ENCODE data around the gene ZNF438.
"Not testable (repeated sequence)": the region's sequence is repeated elsewhere in the genome, so short reads cannot be mapped to it uniquely, and the experiment has no call there.

The ZNF438 gene

DNA sequence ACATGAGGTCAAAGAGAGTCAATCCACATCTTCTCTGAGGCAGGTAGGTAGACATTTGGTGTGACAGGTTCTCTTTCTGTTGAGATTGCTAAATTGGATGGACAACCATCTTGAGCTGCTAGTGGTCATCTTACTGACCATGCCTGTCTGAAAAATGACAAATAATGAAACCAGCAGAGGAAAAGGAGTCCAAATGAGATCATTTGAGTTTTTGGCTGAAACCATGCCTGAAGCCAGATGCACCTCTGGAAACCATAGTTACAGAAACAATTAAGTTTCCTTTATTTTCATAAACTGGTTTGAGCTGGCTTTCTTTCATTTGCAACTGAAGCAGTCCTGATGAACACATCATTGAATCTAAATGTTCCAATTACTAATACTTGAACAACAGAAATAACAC is 100.6 kb downstream of the ZNF438 start:
- no peak for DNase-seq

DNA sequence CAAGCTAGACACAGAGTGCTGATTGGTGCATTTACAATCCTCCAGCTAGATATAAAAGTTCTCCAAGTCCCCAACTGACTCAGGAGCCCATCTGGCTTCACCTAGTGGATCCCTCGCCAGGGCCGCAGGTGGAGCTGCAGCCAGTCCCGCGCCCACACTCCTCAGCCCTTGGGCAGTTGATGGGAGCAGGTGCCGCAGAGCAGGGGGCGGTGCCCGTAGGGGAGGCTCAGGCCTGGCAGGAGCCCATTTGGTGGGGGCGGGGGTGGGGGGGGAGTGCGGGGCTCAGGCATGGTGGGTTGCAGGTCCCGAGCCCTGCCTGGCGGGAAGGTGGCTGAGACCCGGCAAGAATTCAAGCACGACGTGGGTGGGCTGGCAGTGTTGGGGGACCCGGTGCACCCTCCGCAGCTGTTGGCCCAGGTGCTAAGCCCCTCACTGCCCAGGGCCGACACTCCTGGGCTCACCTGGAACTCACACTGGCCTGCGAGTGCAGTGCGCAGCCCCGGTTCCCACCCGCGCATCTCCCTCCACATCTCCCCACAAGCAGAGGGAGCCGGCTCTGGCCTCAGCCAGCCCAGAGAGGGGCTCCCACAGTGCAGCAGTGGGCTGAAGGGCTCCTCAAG is 101.7 kb downstream of the ZNF438 start:
- DNase-seq, result no peak

DNA sequence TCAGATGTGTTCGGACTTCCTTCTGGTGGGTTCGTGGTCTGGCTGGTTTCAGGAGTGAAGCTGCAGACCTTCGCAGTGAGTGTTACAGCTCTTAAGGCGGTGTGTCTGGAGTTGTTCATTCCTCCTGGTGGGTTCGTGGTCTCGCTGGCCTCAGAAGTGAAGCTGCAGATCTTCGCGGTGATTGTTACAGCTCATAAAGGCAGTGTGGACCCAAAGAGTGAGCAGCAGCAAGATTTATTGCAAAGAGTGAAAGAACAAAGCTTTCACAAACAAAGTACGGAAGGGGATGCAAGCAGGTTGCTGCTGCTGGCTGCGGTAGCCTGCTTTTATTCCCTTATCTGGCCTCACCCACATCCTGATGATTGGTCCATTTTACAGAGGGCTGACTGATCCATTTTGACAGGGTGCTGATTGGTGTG is 102.3 kb downstream of the ZNF438 start:
- not testable (repeated sequence) for DNase-seq

DNA sequence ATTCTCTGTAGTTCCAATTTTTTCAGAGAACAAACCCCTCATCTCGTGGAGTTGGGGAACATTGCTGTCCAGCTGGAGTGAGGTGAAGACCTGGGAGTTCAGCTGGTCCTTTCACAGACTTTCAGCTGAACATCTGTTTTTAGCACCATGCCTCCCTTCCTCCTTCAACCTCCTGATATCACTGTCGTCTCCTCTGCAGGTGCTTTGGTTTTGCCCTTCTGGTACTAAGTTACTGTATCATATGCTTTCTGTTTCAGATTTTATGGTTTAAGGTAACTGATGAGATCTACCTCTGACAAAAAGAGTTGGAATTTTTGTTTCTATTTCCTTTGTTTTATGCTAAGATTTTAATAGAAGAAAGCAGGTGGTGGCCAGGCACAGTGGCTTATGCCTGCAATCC is 102.9 kb downstream of the ZNF438 start:
- DNase-seq, result no peak

DNA sequence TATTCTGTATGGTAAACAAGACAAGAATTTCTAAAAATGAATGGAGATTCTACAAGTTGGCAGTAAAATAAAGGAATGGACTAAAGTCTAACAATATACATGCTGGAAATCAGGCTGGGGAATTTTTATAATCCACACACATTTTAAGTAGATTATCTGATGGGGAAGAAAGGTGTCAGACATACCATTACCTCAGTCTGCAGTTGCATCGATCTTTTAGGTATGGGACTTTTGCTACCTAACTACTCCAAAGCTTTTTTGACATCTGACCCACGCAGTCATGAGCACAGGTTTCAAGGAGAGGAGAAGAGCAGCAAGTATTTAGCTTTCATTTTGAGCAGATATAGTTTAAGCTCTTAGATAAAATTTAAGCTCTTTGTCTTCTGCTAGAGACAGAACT is 113.0 kb downstream of the ZNF438 start:
- no peak for DNase-seq

DNA sequence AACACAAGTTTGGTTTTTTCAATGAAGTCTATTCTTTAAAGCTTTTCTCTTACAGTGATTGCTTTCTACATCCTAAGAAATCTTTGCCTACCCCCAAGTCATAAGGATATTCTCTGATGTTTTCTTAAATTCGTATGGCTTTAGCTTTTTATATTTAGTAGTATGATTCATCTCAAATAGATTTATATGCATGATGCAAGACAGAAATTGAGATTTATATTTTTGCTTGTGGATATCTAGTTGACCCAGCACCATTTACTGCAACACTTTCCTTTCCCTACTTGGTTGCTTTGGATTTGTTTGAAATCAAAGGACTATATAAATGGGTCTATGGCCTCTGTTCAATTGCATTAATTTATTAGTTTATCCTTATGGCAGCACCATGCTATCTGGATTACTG is 113.9 kb downstream of the ZNF438 start:
- no peak for DNase-seq

DNA sequence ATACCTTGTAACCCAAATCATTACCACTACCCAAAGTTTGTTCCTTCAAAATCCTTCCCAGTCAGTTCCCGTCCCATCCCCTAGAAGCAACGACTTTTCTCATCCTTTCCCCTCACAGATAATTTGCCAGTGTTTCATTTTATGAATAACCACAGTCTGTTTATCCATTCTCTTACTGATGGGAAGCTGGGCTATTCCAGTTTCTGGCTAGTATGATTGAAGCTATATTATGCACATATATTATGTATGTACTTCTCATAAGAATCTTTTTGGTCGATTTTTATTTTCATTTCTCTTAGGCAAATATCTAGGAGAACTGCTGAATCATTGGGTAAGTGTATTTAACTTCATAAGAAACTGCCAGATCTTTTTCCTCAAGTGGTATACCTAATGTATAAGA is 114.6 kb downstream of the ZNF438 start:
- DNase-seq, result no peak

DNA sequence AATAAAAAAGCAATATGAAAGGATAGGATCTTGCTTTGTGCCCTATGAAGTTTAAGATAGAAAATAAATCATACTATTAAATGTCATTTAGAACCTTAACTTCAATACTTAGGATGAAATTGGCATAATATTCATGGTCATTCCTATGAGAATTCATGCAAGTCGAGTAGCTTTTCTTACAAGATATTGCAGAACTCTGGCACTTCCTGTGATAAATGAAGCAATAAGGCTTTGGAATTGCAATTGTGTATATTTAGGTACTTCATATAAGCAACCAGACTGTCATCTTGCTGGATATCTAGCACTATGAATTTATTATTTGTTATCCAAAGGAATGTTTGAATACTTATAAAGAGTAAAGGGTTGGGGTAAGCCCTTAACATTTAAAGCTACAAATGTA is 116.5 kb downstream of the ZNF438 start:
- no peak for DNase-seq

DNA sequence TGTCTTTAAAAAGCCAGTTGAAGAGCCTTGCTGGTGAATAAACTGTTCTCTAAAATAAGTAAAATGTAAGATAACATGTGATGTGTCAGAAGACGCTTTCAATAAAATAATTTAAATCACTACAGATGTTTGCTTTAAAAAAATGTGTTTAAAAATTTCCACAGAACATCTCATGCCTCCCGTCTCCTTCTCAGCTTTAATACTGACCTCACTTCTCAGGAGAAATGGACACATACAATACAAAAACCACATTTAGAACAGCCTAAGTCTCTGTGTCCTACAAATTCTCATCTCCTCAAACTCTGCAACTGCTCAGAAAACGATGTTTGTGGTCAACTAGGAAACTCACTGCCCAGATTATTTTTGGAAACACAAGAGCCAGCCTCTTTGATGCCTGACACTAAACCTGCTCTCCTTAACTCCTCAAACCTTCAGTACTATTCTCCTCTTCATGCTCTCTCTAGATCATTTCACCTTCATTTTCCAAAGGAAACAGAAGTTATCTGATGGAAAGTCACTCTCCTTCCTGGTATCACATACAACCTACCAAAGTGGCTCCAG is 120.3 kb downstream of the ZNF438 start:
- DNase-seq, result no peak

DNA sequence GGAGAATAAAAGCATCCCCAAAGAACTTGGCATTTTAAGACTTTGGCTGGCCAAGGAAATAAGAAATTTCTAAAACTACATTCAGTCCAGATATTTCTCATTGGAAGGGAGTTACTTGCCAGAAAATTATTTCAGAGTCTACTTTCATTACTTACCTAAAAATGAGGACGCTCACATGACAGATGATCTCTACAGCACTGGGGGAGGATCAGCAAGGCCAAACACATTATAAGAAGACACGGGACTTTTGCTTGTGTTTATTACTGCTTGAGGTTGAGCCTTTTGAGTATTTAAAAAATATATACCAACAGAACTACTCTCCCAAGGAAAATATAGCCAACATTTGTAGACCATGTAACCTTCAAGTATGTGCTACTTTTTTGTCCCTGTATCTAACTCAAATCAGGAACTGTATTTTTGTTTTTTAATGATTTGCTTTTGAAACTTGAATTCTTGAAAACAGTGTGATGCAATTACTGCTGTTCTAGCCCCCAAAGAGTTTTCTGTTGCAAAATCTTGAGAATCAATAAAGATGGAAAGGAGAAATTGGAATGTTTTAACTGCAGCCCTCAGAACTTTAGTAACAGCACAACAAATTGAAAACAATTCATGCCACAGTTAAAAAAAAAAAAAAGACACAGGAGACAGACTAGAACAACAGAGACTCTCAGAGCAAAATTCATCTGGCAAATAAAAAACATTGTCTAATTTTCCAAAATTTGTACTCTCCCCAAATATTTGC is 128.1 kb downstream of the ZNF438 start:
- DNase-seq, result no peak

DNA sequence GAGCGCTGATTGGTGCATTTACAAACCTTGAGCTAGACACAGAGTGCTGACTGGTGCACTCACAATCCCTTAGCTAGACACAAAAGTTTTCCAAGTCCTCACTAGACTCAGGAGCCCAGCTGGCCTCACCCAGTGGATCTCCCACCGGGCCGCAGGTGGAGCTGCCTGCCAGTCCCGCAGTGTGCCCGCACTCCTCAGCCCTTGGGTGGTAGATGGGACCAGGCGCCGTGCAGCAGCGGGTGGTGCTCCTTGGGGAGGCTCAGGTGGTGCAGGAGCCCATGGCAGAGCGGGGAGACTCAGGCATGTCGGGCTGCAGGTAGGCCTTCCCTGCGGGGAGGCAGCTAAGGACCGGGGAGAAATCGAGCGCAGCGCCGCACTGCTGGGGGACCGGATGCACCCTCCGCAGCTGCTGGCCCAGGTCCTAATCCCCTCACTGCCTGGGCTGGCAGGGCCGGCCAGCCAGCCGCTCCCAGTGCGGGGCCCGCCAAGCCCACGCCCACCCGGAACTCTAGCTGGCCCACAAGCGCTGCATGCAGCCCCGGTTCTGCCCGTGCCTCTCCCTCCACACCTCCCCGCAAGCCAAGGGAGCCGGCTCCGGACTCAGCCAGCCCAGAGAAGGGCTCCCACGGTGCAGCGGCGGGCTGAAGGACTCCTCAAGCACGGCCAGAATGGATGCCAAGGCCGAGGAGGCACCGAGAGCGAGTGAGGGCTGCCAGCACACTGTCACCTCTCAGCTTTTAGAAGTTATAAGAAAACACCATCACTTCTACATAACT is 128.9 kb downstream of the ZNF438 start:
- DNase-seq, result no peak

DNA sequence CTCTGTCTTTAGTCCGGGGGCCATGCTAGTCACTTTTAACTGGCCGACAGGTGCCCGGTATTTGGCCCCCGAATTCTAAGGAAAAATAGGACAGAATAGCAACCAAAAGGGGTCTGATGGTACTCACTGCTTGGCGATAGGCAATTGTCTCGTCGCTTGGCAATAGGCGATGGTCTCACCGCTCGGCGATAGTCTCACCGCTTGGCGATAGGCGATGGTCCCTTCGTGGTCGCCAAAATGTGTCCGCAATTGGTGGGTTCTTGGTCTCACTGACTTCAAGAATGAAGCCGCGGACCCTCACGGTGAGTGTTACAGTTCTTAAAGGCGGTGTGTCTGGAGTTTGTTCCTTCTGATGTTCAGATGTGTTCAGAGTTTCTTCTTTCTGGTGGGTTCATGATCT is 130.2 kb downstream of the ZNF438 start:
- DNase-seq, result not testable (repeated sequence)

DNA sequence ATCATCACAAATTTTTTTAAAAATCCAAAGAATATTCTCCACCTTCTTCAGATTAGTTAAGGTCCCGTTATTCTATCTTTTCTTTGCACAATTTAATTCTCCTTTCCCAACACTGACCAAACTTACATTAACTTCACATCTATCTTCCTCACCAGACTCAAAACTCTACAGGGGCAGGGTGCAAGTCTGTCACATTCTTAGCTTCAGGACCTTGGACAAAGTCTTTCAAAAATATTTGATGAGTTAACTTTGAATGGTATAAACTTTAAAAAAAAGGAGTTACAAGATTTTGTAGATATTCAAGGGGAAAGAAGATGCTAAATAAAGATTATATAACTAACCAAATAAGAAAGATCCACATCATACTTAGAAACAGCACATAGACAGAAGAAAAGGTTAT is 132.7 kb downstream of the ZNF438 start:
- DNase-seq, result no peak

DNA sequence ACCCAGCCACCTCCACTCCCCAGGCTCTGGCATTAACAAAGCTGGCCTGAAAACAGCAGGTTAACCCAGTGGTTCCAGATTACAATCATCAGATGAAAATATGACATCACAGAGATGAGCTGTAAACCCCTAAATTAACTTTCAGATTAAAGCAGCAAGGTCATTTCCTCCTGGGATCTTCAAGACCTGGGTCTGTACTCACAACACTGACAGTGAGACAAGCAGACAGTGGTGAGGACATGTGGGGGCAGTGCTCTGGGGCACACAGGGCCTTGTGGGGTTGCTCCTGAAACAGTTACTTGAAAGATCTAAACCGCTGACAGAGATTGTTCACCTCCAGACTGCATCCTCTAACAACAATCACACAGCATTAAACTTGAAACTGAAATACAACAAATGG is 134.1 kb downstream of the ZNF438 start:
- DNase-seq, result no peak

DNA sequence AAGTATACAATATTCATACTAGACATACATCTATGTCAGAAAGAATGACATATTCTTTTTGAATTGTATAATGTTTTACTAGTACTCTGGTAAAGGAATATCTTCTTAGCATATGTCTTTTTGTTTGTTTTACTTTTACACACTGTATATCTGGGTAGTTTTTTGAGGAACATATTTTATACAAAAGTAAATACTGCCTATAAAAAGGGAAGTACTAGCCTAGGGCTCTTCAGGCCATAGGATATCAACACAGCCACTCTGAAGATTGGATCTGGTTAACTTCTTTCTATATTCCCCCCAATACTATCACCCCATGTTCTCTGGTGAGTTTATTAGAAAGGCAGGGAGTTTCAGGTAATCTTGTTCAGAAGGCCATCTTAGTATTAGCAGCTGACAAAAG is 134.6 kb downstream of the ZNF438 start:
- DNase-seq, result no peak

DNA sequence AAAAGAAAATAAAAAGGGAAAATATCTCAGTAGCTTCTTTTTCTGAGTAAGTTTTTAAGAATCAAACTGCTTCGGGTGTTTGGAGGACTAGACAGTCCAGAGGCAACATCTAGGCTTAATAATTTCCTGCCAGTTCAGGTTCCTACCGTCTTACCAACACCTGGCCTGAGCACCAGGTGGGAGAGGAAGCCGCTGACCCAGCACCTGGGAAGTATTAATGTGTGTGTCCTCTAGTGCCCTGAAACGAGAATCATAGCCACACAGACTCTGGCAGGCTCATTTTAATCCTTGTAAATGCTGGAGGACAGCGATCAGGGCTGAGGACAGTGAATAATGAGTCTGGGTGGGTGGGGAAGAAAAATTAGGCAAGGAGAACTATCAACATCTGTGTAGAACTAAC is 137.4 kb downstream of the ZNF438 start:
- no peak for DNase-seq

DNA sequence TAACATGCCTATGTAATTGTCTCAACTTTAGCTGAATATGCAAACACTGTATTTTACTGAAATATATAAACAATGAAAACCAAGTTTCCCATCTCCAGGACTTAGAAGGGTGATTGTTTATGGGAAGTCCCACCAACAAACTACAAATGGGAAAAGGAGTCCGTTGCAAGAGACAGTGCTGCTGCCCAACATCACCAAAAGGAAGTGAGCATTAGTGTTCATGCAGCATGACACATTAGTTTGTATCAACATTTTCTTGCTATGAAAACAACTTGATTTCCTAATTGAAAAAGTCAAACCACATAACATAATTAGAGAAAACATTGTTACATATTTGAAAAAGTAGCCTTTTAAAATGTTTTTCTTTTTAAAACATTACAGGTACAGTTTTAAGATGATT is 138.5 kb downstream of the ZNF438 start:
- DNase-seq, result no peak

DNA sequence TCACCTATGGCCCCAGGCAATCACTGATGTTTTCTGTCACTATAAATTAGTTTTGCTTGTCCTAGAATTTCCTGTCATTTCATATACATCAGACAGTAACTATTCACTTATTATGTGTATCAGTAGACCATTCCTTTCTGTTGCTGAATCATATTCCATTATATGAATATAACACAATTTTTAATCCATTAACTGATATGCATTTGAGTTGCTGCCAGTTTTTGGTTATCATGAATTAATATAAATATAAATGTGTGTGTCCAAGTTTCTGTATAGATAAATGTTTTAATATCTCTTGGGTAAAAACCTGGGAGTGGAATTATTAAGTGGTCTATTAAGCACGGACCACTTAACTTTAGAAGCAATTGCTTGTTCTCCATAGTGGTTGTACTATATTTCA is 143.8 kb downstream of the ZNF438 start:
- no peak for DNase-seq

DNA sequence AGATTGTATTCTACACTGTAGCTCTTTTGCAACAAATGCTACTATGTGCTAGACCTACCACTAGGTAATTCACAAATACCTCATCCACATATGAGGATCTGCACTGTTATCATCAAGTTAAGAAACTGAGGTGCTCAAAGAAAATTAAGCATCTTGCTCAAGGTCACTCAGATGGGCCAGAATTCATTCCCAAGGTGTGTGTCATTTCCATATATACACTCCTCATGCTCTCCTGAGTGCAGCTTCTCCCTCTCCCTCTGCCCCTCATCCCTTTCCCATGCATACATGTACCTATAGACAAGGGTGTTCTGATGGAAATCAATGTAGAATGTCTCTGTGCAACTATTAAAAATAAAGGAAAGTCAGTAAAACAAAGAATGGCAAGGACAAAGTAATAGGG is 146.2 kb downstream of the ZNF438 start:
- DNase-seq, result no peak

DNA sequence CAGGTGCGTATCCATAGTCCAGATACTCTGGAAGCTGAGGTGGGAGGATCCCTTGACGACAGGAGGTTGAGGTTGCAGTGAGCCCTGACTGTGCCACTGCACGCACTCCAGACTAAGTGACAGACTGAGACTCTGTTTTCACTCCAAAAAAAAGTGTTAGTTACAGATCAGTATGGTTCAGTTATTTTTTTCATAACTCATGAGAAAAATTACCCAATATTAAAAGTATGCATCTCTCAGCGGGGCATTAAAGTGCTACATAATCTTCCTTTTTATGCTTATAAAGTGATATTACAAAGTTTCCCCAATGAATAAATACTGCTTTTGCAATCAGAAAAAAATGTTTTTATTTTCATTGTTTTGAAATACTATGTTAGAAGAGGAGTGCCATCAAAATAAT is 147.9 kb downstream of the ZNF438 start:
- DNase-seq, result no peak

DNA sequence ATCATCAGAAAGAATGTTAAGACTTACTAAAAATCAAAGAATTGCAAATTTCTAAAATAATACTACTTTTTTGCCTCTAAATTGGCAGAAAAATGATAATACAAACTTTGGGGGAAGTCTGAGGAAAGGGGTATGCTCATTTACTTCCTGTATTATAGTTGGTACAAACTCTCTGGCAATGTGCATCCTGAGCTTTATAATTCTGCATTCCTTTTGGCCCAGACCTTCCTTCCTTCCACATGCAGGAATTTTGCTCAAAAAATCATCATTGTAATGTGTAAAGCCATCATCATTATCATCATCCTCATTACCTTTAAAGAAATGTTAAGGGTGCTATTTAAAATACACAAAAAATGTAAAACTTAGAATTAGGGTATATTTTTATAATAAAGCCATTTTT is 148.5 kb downstream of the ZNF438 start:
- no peak for DNase-seq

DNA sequence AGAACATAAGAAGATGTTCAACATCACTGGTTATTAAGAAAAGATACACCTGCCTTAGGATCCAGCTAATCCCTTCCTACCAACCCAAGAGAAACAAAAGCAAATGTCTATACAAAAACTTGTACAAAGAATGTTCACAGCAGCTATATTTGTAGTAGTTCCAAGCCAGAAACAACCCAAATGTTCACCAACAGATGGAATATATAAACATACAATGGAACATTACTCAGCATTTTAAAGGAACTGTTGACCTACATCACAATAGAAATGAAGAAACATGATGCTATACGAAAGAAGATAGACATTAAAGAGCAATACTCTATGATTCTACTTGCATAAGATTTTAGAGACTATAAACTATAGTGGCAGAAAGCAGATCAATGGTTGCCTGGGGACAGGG is 149.4 kb downstream of the ZNF438 start:
- no peak for DNase-seq

DNA sequence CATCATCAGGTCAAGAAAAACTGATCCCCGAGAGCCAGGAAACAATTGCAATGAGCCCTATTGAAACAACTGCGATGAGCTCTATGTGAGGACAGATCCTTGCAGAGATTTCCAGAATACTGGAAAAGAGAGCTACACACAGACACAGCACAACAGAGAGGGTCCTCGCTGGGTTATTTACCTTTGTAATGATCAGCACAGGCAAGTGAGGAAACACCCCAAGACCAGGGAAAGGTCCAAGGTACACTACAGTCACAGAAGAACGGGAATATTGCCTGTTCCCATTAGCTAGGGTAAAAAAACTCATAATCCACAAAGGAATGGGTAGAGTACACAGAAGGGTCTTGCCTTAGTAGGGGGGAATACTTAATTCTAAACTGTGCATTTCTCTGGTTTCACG is 152.7 kb downstream of the ZNF438 start:
- DNase-seq, result no peak

DNA sequence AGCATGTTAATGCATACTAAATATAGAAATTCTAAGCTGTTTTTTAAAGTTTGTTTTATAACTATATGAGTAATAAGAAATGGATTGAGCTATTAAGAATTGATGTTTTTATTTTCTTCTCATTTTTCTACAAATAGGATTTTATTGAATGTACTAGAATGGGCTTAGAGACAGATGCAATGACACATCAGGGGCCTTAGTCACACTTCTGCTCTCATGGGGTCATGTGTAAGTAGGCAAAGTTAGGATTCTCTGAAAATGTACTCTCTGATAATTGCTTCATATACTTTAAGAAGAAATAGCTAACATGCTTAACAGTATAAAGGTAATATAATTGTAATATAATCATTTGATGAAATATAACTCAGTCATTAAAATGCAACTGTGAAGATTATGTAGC is 154.6 kb downstream of the ZNF438 start:
- DNase-seq, result no peak
